Measurements from ENCODE around the gene ARHGAP10. TPM values are rescaled to one million over a fixed set of nuclear protein-coding genes. Genes with fewer than 3 reads are reported as not detected.
A peak's percentile ranks its signal among the peaks of the same experiment; 100 is the strongest.

The ARHGAP10 gene
- total and polyA plus RNA-seq, 10 of the 15 experiments (the other 5 are each of a cell fraction or from before 2014, with no cell fraction given): 1.3 to 25.8 (median 17.2) TPM

DNA sequence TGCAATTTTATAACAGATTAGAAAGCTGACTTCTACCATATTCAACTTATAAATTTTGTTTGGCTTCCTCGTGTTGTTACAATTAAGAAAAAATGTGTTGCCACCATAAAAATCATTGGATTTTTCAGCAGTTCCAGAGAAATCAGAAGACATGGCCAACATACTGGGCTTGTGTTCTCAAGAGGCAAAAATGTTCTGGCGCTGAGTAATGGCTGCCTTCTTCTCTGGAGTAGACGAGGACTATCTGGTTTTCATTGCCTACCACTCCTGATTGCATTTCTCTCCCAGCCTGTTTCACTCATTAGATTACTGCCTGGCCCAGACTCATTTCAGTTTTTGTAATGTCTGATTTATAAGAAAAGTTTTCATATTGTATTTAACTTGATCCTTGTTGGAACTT, 122.3 kb downstream of the ARHGAP10 start:
- in situ Hi-C loops (cut with MboI): no loop called here
- Histone ChIP-seq H3K27ac (ENCODE audit: control insufficient read depth, insufficient read depth) (no peak overlapping the region), H3K27me3 (replicated peaks in 1 of 2; ENCODE audit: control insufficient read depth in 2 of 2, insufficient read depth in 2 of 2, low read length in 1 of 2) (no peaks in the 10 kb centered on the region), H3K79me2 (ENCODE audit: control insufficient read depth, insufficient read depth, low read length) (no peaks in the 10 kb centered on the region), H3K9me3 (replicated peaks; ENCODE audit: control insufficient read depth, insufficient read depth, low read length) (peaks cover 6% of the 10 kb centered on the region; the same call in 1 of the 3 replicates), H3K4me3 (no peak overlapping the region), H3K9ac (ENCODE audit: control insufficient read depth, insufficient read depth, low read length) (no peak overlapping the region), H4K20me1 (ENCODE audit: control insufficient read depth, insufficient read depth) (no peaks in the 10 kb centered on the region), H3K36me3 (ENCODE audit: control insufficient read depth in 2 of 2, insufficient read depth in 2 of 2, low read length in 1 of 2) (peaks cover 3 to 6% of the 10 kb centered on the region in 2 experiments; a peak in 2 of 4 replicates), H3K4me2 (ENCODE audit: control insufficient read depth, insufficient read depth) (no peak overlapping the region), H2AFZ (ENCODE audit: control insufficient read depth, low read depth, low read length) (no peak overlapping the region), H3K4me1 (ENCODE audit: control insufficient read depth, insufficient read depth, low read length) (no peaks in the 10 kb centered on the region)
- intact Hi-C loops (cut with micrococcal nuclease; ENCODE audit: unreplicated experiment): no loop called here
- ChIA-PET SMC1A (ENCODE audit: uncharacterized antibody, unreplicated experiment) (interaction anchor here (1.6 to 3.0 kb wide), 2 partner anchors 142 to 144 kb away, joined by 4 to 11 read pairs; no protein-coding TSS in a partner anchor), CTCF (interaction anchor here (1.0 to 5.9 kb wide), 2 partner anchors 11 to 12 kb away, joined by 3 to 76 read pairs; no protein-coding TSS in a partner anchor), POLR2A (no interaction called here), RAD21 (ENCODE audit: unreplicated experiment) (interaction anchor here (1.1 to 1.6 kb wide), 2 partner anchors 12 to 13 kb away, joined by 5 read pairs; no protein-coding TSS in a partner anchor)
- ATAC-seq: no peak
- DNase-seq (ENCODE audit: low read depth, low spot score): no peak
- WGBS (ENCODE audit: insufficient coverage, insufficient replicate concordance, low lambda C conversion rate, missing lambda C conversion rate): 80% methylated on average over 3 of the region's 3 CpGs
- FAIRE-seq: no peak
- TF ChIP-seq, protein P1, sequence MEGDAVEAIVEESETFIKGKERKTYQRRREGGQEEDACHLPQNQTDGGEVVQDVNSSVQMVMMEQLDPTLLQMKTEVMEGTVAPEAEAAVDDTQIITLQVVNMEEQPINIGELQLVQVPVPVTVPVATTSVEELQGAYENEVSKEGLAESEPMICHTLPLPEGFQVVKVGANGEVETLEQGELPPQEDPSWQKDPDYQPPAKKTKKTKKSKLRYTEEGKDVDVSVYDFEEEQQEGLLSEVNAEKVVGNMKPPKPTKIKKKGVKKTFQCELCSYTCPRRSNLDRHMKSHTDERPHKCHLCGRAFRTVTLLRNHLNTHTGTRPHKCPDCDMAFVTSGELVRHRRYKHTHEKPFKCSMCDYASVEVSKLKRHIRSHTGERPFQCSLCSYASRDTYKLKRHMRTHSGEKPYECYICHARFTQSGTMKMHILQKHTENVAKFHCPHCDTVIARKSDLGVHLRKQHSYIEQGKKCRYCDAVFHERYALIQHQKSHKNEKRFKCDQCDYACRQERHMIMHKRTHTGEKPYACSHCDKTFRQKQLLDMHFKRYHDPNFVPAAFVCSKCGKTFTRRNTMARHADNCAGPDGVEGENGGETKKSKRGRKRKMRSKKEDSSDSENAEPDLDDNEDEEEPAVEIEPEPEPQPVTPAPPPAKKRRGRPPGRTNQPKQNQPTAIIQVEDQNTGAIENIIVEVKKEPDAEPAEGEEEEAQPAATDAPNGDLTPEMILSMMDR (IDR thresholded peaks at IDR 0.05 in 2 of 3, conservative IDR thresholded peaks at IDR 0.05 in 1 of 3; ENCODE audit: control insufficient read depth in 2 of 3, extremely low read depth in 1 of 3, insufficient read depth in 1 of 3, low read depth in 3 of 3, low read length in 3 of 3): no peak
- TF ChIP-seq MYB (IDR thresholded peaks at IDR 0.05; ENCODE audit: borderline replicate concordance, low read depth, low read length): no peak
- BruUV-seq (replicated peaks): no TSS peak

- intact Hi-C loops (cut with micrococcal nuclease; ENCODE audit: unreplicated experiment) (no loop called here), in situ Hi-C loops (cut with MboI) (no loop called here)
- Histone ChIP-seq H3K27ac (ENCODE audit: control insufficient read depth, insufficient read depth) (no peak overlapping the region), H3K79me2 (ENCODE audit: control insufficient read depth, insufficient read depth, low read length) (no peaks in the 10 kb centered on the region), H4K20me1 (ENCODE audit: control insufficient read depth, insufficient read depth) (no peaks in the 10 kb centered on the region), H3K36me3 (ENCODE audit: control insufficient read depth in 2 of 2, insufficient read depth in 2 of 2, low read length in 1 of 2) (peaks cover 0 to 6% of the 10 kb centered on the region in 2 experiments; a peak in 1 of 4 replicates), H3K4me1 (ENCODE audit: control insufficient read depth, insufficient read depth, low read length) (no peaks in the 10 kb centered on the region), H2AFZ (ENCODE audit: control insufficient read depth, low read depth, low read length) (no peak overlapping the region), H3K27me3 (replicated peaks in 1 of 2; ENCODE audit: control insufficient read depth in 2 of 2, insufficient read depth in 2 of 2, low read length in 1 of 2) (no peaks in the 10 kb centered on the region), H3K4me2 (ENCODE audit: control insufficient read depth, insufficient read depth) (no peak overlapping the region), H3K4me3 (no peak overlapping the region), H3K9me3 (replicated peaks; ENCODE audit: control insufficient read depth, insufficient read depth, low read length) (no peaks in the 10 kb centered on the region; the same call in 2 of the 3 replicates), H3K9ac (ENCODE audit: control insufficient read depth, insufficient read depth, low read length) (no peak overlapping the region)
- no TSS peak for BruUV-seq (replicated peaks)
- ChIA-PET SMC1A (ENCODE audit: uncharacterized antibody, unreplicated experiment) (interaction anchor here (0.6 to 4.3 kb wide), 6 partner anchors 9 to 146 kb away, joined by 3 to 46 read pairs (median 8); no protein-coding TSS in a partner anchor), RAD21 (ENCODE audit: unreplicated experiment) (interaction anchor here (0.6 to 1.4 kb wide), 4 partner anchors 11 to 304 kb away, joined by 3 to 4 read pairs (median 3); no protein-coding TSS in a partner anchor), CTCF (interaction anchor here (0.6 to 5.9 kb wide), 3 partner anchors 10 to 147 kb away, joined by 3 to 76 read pairs (median 23); no protein-coding TSS in a partner anchor), POLR2A (interaction anchor here (0.6 to 0.7 kb wide), 5 partner anchors 9 to 172 kb away, joined by 4 to 6 read pairs (median 6); no protein-coding TSS in a partner anchor)
- TF ChIP-seq IRF3 (IDR thresholded peaks at IDR 0.05) (no peak), ZNF384 (IDR thresholded peaks at IDR 0.05; ENCODE audit: borderline replicate concordance, low read depth, low read length) (peak; percentile 49; the same call in 1 of the 2 replicates), POU2F2 (IDR thresholded peaks at IDR 0.05; ENCODE audit: borderline replicate concordance, low read depth, low read length) (no peak), IKZF2 (IDR thresholded peaks at IDR 0.05) (no peak), SIN3A (IDR thresholded peaks at IDR 0.05; ENCODE audit: low read depth, low read length) (no peak)
- ATAC-seq: peak; percentile 21; the same call in 1 of the 3 replicates
- no peak for DNase-seq (ENCODE audit: low read depth, low spot score)
- 100% methylated on average over 1 of the region's 1 CpG for WGBS (ENCODE audit: insufficient coverage, insufficient replicate concordance, low lambda C conversion rate, missing lambda C conversion rate)
- no peak for FAIRE-seq
These were observed 123.7 kb downstream of the ARHGAP10 start for GRCh38 chr4:147855571-147856009.

Data from GM12878 (cell line).